ENCODE measurements around the gene PDCL2. TPM values are rescaled to one million over a fixed set of nuclear protein-coding genes. Genes with fewer than 3 reads are reported as not detected.

Gene PDCL2
- total and polyA plus RNA-seq, 4 donors: not detected

DNA sequence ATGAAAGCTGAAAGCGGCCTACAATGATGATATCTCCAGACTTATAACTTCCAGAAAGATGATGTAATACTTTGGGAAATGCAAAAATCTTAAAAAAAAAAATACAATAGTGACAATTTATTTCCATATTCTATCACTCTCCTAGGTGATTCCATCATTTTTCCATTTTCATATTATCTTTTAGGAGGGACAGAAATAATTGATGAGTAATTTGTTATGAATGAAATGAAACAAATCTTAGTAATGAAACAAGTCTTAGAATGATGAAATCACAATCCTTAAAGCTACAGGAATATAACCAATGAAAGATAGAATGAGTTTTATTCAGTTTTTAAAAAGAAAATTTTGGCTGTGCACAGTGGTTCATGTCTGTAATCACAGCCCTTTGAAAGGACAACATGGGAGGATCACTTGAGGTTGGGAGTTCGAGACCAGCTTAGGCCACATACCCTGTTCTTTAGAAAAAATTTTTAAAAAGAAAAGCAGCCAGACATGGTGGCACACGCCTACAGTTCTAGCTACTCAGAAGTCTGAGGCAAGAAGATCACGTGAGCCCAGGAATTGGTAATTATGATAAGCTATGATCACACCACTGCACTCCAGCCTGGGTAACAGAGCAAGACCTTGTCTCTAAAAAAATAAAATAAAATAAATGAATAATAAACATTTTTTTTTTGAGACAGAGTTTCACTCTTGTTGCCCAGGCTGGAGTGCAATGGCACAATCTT is 67.0 kb downstream of the PDCL2 start:
- ATAC-seq (ENCODE audit: insufficient read depth, low FRiP score) (no peak), DNase-seq (no peak)
- TF ChIP-seq, protein P1, sequence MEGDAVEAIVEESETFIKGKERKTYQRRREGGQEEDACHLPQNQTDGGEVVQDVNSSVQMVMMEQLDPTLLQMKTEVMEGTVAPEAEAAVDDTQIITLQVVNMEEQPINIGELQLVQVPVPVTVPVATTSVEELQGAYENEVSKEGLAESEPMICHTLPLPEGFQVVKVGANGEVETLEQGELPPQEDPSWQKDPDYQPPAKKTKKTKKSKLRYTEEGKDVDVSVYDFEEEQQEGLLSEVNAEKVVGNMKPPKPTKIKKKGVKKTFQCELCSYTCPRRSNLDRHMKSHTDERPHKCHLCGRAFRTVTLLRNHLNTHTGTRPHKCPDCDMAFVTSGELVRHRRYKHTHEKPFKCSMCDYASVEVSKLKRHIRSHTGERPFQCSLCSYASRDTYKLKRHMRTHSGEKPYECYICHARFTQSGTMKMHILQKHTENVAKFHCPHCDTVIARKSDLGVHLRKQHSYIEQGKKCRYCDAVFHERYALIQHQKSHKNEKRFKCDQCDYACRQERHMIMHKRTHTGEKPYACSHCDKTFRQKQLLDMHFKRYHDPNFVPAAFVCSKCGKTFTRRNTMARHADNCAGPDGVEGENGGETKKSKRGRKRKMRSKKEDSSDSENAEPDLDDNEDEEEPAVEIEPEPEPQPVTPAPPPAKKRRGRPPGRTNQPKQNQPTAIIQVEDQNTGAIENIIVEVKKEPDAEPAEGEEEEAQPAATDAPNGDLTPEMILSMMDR (IDR thresholded peaks at IDR 0.05; ENCODE audit: control extremely low read depth, extremely low read depth): no peak
- WGBS, 2 donors: 89 to 96% methylated on average over 4 of the region's 4 CpGs
- Histone ChIP-seq H3K36me3 (ENCODE audit: control insufficient read depth in 4 of 4, insufficient read depth in 4 of 4, low read length in 4 of 4) (no peaks in the 10 kb centered on the region), H3K27me3 (ENCODE audit: control insufficient read depth in 3 of 3, insufficient read depth in 3 of 3, low read length in 2 of 3) (no peaks in the 10 kb centered on the region), H3K27ac (ENCODE audit: low read depth in 1 of 2, low read length in 1 of 2) (no peak overlapping the region), H3K9ac (ENCODE audit: insufficient read depth in 1 of 2, low read length in 2 of 2) (no peak overlapping the region), H3K4me1 (ENCODE audit: control insufficient read depth in 5 of 5, insufficient read depth in 5 of 5, low read length in 5 of 5) (peaks cover 0 to 6% (median 0%) of the 10 kb centered on the region in 5 donors), H3K4me3 (no peak overlapping the region), H3K9me3 (ENCODE audit: control insufficient read depth in 4 of 4, insufficient read depth in 3 of 4, low read length in 3 of 4) (peaks cover 0 to 2% (median 0%) of the 10 kb centered on the region in 4 donors)

DNA sequence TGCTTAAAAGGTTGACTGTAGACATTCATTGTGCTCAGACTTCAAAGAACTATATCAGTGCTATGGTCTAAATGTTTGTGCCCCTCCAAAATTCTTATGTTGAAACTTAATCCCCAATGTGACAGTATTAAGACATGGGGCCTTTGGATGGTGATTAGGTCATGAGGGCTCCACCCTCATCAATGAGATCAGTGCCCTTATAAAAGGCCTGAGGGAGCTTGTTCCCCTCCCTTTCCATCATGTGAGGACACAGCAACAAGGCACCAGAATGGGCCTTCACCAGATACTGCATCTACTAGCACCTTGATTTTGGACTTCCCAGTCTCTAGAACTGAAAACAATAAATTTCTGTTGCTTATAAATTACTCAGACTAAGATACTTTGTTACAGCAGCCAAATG is 73.6 kb downstream of the PDCL2 start:
- Histone ChIP-seq H3K9ac (ENCODE audit: insufficient read depth in 1 of 2, low read length in 2 of 2) (no peak overlapping the region), H3K9me3 (ENCODE audit: control insufficient read depth in 4 of 4, insufficient read depth in 3 of 4, low read length in 3 of 4) (no peaks in the 10 kb centered on the region), H3K4me1 (ENCODE audit: control insufficient read depth in 5 of 5, insufficient read depth in 5 of 5, low read length in 5 of 5) (peaks cover 0 to 3% (median 0%) of the 10 kb centered on the region in 5 donors), H3K27me3 (ENCODE audit: control insufficient read depth in 3 of 3, insufficient read depth in 3 of 3, low read length in 2 of 3) (no peaks in the 10 kb centered on the region), H3K27ac (ENCODE audit: low read depth in 1 of 2, low read length in 1 of 2) (no peak overlapping the region), H3K4me3 (no peak overlapping the region), H3K36me3 (ENCODE audit: control insufficient read depth in 4 of 4, insufficient read depth in 4 of 4, low read length in 4 of 4) (no peaks in the 10 kb centered on the region)
- TF ChIP-seq, protein P1 (IDR thresholded peaks at IDR 0.05; ENCODE audit: control extremely low read depth, extremely low read depth): no peak
- ATAC-seq (ENCODE audit: insufficient read depth, low FRiP score) (no peak), DNase-seq (no peak)

DNA sequence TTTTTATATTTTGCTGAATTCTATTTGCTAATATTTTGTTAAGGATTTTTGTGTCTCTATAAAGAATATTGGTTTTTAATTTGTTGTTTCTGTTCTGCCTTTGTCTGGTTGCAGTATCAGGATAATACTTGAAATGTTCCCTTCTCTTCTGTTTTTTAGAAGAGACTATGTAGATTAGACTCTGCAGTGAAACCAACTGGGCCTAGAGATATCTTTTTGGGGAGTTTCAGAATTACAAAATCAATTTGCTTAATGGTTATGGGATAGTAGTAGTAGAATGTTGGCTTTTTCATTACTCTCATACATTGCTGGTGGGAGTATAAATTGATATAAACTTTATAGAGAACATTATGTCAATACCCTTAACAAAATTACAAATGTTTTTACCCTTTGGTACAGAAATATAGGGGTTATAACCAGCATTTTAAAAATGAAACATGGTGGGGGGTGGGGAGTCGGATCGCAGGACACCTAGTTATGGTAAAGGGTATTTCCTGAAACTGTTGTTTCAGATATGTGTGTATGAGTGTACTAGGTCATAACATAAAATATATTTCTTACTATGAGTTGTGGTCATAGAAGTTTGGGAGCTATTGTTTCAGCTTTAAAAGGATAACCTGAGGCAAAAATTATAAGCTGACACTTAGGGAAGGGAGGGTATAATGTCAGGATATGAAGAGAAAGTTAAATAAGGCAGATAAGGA is 74.4 kb downstream of the PDCL2 start:
- no peak overlapping the region for H3K27ac ChIP-seq (ENCODE audit: low read depth in 1 of 2, low read length in 1 of 2)
- no peak overlapping the region for H3K9ac ChIP-seq (ENCODE audit: insufficient read depth in 1 of 2, low read length in 2 of 2)
- TF ChIP-seq, protein P1 (IDR thresholded peaks at IDR 0.05; ENCODE audit: control extremely low read depth, extremely low read depth): no peak
- H3K4me1 ChIP-seq (ENCODE audit: control insufficient read depth in 5 of 5, insufficient read depth in 5 of 5, low read length in 5 of 5): peaks cover 0 to 3% (median 0%) of the 10 kb centered on the region in 5 donors
- H3K9me3 ChIP-seq (ENCODE audit: control insufficient read depth in 4 of 4, insufficient read depth in 3 of 4, low read length in 3 of 4): no peaks in the 10 kb centered on the region
- no peak for DNase-seq
- no peak for ATAC-seq (ENCODE audit: insufficient read depth, low FRiP score)
- WGBS, 2 donors: 91 to 97% methylated on average over 2 of the region's 2 CpGs
- H3K4me3 ChIP-seq: no peak overlapping the region
- H3K27me3 ChIP-seq (ENCODE audit: control insufficient read depth in 3 of 3, insufficient read depth in 3 of 3, low read length in 2 of 3): no peaks in the 10 kb centered on the region
- H3K36me3 ChIP-seq (ENCODE audit: control insufficient read depth in 4 of 4, insufficient read depth in 4 of 4, low read length in 4 of 4): no peaks in the 10 kb centered on the region
